Measurements from ENCODE around the gene VSIG8.

Gene VSIG8

DNA sequence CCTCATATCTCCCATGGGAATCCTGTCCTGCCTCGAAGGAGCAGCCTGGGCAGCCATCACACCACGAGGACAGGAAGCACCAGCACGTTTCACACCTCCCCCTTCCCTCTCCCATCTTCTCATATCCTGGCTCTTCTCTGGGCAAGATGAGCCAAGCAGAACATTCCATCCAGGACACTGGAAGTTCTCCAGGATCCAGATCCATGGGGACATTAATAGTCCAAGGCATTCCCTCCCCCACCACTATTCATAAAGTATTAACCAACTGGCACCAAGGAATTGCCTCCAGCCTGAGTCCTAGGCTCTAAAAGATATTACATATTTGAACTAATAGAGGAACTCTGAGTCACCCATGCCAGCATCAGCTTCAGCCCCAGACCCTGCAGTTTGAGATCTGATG lies 27.1 kb downstream of the VSIG8 start:
- no peaks in the 10 kb centered on the region for H3K36me3 Mint-ChIP-seq (ENCODE audit: low read depth)
- H3K27me3 Mint-ChIP-seq: no peaks in the 10 kb centered on the region
- H3K4me1 Mint-ChIP-seq (ENCODE audit: low read depth): peaks cover 22% of the 10 kb centered on the region
- H3K4me3 Mint-ChIP-seq: no peak overlapping the region
- no peaks in the 10 kb centered on the region for H3K9me3 Mint-ChIP-seq
- no peak overlapping the region for H3K27ac Mint-ChIP-seq

DNA sequence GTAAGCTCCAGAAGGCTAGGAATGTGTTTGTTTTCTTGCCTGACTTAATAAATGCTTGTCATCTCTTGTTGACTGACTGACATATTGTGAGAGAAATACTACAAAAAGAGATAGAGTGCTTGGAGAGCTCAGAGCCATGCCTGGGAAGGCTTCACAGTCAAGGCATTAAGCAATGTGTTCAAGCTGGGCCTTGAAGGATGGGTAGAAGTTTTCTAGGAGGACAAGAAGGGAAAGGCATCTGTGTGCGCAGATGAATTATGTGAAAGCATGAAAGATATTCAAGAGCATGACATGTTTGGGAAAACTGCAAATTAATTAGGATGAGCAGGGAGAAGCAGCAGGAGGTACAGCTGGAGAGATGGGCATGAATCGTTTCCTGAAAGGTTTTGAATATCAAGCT lies 30.1 kb downstream of the VSIG8 start:
- Mint-ChIP-seq H3K36me3 (ENCODE audit: low read depth) (no peaks in the 10 kb centered on the region), H3K4me1 (ENCODE audit: low read depth) (peaks cover 20% of the 10 kb centered on the region), H3K27ac (no peak overlapping the region)

GRCh38 chr1:159831412-159832141 lies 30.9 kb downstream of the VSIG8 start:
- no peak overlapping the region for H3K27ac Mint-ChIP-seq
- H3K27me3 Mint-ChIP-seq: no peaks in the 10 kb centered on the region
- H3K4me3 Mint-ChIP-seq: no peak overlapping the region
- no peaks in the 10 kb centered on the region for H3K9me3 Mint-ChIP-seq
- H3K36me3 Mint-ChIP-seq (ENCODE audit: low read depth): no peaks in the 10 kb centered on the region
- H3K4me1 Mint-ChIP-seq (ENCODE audit: low read depth): peaks cover 27% of the 10 kb centered on the region

More for the DNA sequence above, 30.1 kb downstream of the VSIG8 start:
- Mint-ChIP-seq H3K9me3 (no peaks in the 10 kb centered on the region), H3K4me3 (no peak overlapping the region), H3K27me3 (no peaks in the 10 kb centered on the region)

DNA sequence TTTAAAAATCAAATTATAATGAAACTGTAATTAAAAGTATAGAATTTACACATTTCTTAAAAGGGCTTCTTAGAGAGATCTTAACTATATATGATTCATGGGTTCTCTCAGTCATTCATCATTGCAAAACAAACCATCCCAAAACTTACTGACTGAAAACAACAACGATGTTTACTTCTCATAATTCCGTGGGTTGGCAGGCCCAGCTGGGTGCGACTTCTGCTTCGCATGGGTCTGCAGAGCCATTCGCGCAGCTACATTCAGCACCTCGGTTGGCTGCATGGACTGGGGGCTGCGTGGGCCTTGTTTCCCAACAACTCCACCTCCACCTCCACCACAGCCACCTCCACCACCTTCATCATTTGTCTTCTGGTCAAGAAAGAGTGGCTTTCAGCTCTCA lies 31.7 kb downstream of the VSIG8 start:
- Mint-ChIP-seq H3K9me3 (no peaks in the 10 kb centered on the region), H3K36me3 (ENCODE audit: low read depth) (no peaks in the 10 kb centered on the region), H3K4me3 (no peak overlapping the region), H3K4me1 (ENCODE audit: low read depth) (peaks cover 36% of the 10 kb centered on the region), H3K27me3 (no peaks in the 10 kb centered on the region), H3K27ac (no peak overlapping the region)

GRCh38 chr1:159829822-159830465 lies 32.5 kb downstream of the VSIG8 start:
- H3K4me3 Mint-ChIP-seq: no peak overlapping the region
- H3K36me3 Mint-ChIP-seq (ENCODE audit: low read depth): no peaks in the 10 kb centered on the region
- H3K27ac Mint-ChIP-seq: no peak overlapping the region
- H3K9me3 Mint-ChIP-seq: no peaks in the 10 kb centered on the region
- H3K4me1 Mint-ChIP-seq (ENCODE audit: low read depth): peaks cover 44% of the 10 kb centered on the region
- no peaks in the 10 kb centered on the region for H3K27me3 Mint-ChIP-seq

- Mint-ChIP-seq H3K36me3 (ENCODE audit: low read depth) (no peaks in the 10 kb centered on the region), H3K27me3 (no peaks in the 10 kb centered on the region), H3K27ac (no peak overlapping the region), H3K4me3 (no peak overlapping the region), H3K9me3 (no peaks in the 10 kb centered on the region), H3K4me1 (ENCODE audit: low read depth) (peaks cover 51% of the 10 kb centered on the region)
These were observed 33.2 kb downstream of the VSIG8 start for GRCh38 chr1:159829273-159829634.

- Mint-ChIP-seq H3K27ac (no peak overlapping the region), H3K4me3 (no peak overlapping the region), H3K9me3 (no peaks in the 10 kb centered on the region), H3K4me1 (ENCODE audit: low read depth) (peaks cover 54% of the 10 kb centered on the region), H3K36me3 (ENCODE audit: low read depth) (no peaks in the 10 kb centered on the region), H3K27me3 (no peaks in the 10 kb centered on the region)
These were observed 33.7 kb downstream of the VSIG8 start for GRCh38 chr1:159828581-159829272.

DNA sequence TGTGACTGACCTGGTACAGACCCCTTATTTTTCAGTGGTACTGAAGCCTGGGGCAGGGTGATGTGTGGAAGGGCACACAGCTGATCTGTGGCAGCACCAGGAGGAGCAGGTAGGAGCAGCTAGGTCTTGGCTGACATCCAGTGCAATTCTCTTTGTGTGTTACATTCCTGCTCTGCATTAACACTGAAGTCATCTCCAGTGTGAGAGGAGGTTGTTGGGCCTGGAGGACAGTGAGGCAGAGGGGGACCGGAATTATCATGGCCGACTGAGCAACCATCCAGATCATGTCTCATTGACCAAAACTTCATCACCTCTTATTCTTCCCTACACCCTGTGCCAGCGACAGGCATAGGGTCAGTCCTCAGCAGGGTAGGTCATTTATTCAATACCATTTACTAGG lies 34.3 kb downstream of the VSIG8 start:
- H3K9me3 Mint-ChIP-seq: no peaks in the 10 kb centered on the region
- no peak overlapping the region for H3K4me3 Mint-ChIP-seq
- H3K36me3 Mint-ChIP-seq (ENCODE audit: low read depth): no peaks in the 10 kb centered on the region
- no peaks in the 10 kb centered on the region for H3K27me3 Mint-ChIP-seq
- peaks cover 54% of the 10 kb centered on the region for H3K4me1 Mint-ChIP-seq (ENCODE audit: low read depth)
- no peak overlapping the region for H3K27ac Mint-ChIP-seq

- Mint-ChIP-seq H3K36me3 (ENCODE audit: low read depth) (no peaks in the 10 kb centered on the region), H3K4me3 (no peak overlapping the region), H3K4me1 (ENCODE audit: low read depth) (peaks cover 54% of the 10 kb centered on the region), H3K27ac (no peak overlapping the region), H3K27me3 (no peaks in the 10 kb centered on the region), H3K9me3 (no peaks in the 10 kb centered on the region)
These were observed 34.9 kb downstream of the VSIG8 start for GRCh38 chr1:159827549-159827948.

DNA sequence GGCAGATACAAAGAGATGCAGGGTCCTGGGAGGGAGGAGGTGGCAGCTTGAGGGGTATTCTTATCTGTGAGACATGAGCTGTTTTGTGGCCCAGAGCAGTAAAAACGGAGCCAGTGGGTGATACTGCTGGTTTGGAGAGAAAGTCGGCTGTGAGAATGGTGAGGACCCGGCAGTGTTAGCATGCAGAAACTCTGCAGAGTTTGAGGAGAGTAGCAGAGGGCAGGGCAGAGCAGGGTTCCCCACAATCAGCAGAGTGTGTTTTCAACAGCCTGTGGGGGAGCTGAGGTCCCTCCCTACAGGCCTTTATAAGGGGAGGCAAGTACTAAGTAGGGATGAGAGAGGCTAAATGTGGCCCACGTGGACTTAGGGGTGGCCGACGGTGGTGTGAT lies 35.4 kb downstream of the VSIG8 start:
- peaks cover 54% of the 10 kb centered on the region for H3K4me1 Mint-ChIP-seq (ENCODE audit: low read depth)
- H3K4me3 Mint-ChIP-seq: peak overlapping the region; percentile 45
- no peaks in the 10 kb centered on the region for H3K36me3 Mint-ChIP-seq (ENCODE audit: low read depth)
- no peaks in the 10 kb centered on the region for H3K9me3 Mint-ChIP-seq
- H3K27ac Mint-ChIP-seq: peak overlapping the region; percentile 60
- H3K27me3 Mint-ChIP-seq: no peaks in the 10 kb centered on the region

GRCh38 chr1:159826441-159827101 lies 35.9 kb downstream of the VSIG8 start, which contains the start of gene SLAMF8:
SLAMF8 (plus strand) TSS chr1:159826873; CDS start chr1:159826899, 26 bp downstream.
- peaks cover 54% of the 10 kb centered on the region for H3K4me1 Mint-ChIP-seq (ENCODE audit: low read depth)
- peak within 1 kb of the TSS; percentile 45 for H3K4me3 Mint-ChIP-seq
- H3K27ac Mint-ChIP-seq: peak within 1 kb of the TSS; percentile 63
- no peaks in the 10 kb centered on the region for H3K36me3 Mint-ChIP-seq (ENCODE audit: low read depth)
- no peaks in the 10 kb centered on the region for H3K27me3 Mint-ChIP-seq
- H3K9me3 Mint-ChIP-seq: no peaks in the 10 kb centered on the region

GRCh38 chr1:159825564-159825963 lies 36.9 kb downstream of the VSIG8 start:
- Mint-ChIP-seq H3K36me3 (ENCODE audit: low read depth) (no peaks in the 10 kb centered on the region), H3K4me1 (ENCODE audit: low read depth) (peaks cover 54% of the 10 kb centered on the region), H3K27ac (no peak overlapping the region), H3K9me3 (no peaks in the 10 kb centered on the region), H3K27me3 (no peaks in the 10 kb centered on the region), H3K4me3 (no peak overlapping the region)

DNA sequence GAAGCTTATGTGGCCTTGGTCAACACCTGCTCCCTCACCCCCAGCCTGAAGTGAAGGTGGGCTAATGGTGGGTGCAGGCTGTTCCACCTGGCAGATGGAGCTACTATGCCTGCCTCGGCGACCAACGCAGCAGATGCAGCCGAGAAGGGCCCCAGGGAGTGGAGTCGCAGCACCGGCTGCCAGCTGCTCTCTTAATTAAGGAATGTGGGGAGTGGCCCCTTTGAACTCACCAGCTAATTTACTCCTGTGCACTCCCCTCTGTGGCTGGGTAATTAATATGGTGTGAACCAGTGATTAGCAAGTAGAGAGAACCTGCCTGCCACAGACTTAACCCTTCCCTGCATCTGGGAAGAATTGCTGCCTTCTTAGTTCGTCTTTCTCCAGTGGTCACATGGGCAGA lies 39.1 kb downstream of the VSIG8 start:
- no peak overlapping the region for H3K4me3 Mint-ChIP-seq
- H3K4me1 Mint-ChIP-seq (ENCODE audit: low read depth): peaks cover 62% of the 10 kb centered on the region
- H3K27ac Mint-ChIP-seq: no peak overlapping the region
- no peaks in the 10 kb centered on the region for H3K27me3 Mint-ChIP-seq
- no peaks in the 10 kb centered on the region for H3K9me3 Mint-ChIP-seq
- no peaks in the 10 kb centered on the region for H3K36me3 Mint-ChIP-seq (ENCODE audit: low read depth)

DNA sequence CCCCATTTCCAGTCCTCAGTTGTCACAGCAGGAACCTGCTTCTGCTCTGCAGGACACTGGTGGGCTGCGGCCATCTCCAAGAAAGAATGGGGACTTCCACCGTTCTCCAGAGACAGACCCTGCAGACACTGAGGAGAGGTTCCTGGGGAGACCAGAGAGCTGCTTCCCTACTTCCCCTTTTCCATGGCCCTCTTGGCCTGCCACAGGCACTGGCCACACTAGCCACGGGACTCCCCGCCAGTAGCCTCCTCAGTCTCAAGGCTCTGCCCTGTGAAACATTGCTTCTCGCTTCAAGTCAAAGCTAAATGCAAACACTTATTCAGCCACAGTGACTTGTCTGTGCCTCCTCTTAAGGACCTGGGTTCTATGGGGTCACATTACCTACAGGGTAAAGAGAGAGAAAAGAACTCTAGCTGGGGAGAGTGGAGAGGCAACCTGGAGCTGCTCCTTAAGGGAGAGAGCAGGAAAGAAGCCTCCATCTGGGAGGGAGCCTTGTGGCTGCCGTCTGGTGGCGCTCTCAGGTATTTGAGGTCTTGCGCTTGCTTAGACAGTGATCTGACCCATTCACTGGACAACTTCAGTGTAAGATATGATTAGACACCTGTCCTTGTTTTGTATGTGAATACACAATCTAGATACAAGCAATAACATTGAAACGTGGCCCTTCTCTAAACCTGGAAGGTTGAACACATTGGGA lies 41.1 kb downstream of the VSIG8 start:
- peaks cover 44% of the 10 kb centered on the region for H3K4me1 Mint-ChIP-seq (ENCODE audit: low read depth)
- H3K36me3 Mint-ChIP-seq (ENCODE audit: low read depth): no peaks in the 10 kb centered on the region
- H3K27ac Mint-ChIP-seq: no peak overlapping the region
- H3K9me3 Mint-ChIP-seq: no peaks in the 10 kb centered on the region
- H3K27me3 Mint-ChIP-seq: no peaks in the 10 kb centered on the region
- H3K4me3 Mint-ChIP-seq: no peak overlapping the region

Data from stimulated activated naive CD8-positive, alpha-beta T cell treated with anti-CD3 and anti-CD28 coated beads, Interleukin-15, Interleukin-2, amounts not matched to agents 100 ng/mL and 50 ng/mL, for 24 hours (primary cell).